Ishikawa (cell line): ENCODE data around the gene TIE1.

Experiments used
- CEBPB ChIP-seq: IDR thresholded peaks from 2 replicates; pipeline ENCODE4 v1.6.1; 2012
- CREB1 ChIP-seq: IDR thresholded peaks from 2 replicates; pipeline ENCODE4 v1.6.1; 2012; ENCODE audit warnings: low read depth
- EGR1 ChIP-seq: IDR thresholded peaks from 2 replicates; pipeline ENCODE4 v1.6.1; 2012
- EP300 ChIP-seq: IDR thresholded peaks from 2 replicates; pipeline ENCODE4 v1.6.1; 2012; ENCODE audit warnings: borderline replicate concordance
- FOXM1 ChIP-seq: IDR thresholded peaks from 2 replicates; pipeline ENCODE4 v1.6.1; 2012; ENCODE audit warnings: low read depth, borderline replicate concordance
- MAX ChIP-seq: IDR thresholded peaks from 2 replicates; pipeline ENCODE4 v1.6.1; 2012
- NFIC ChIP-seq: IDR thresholded peaks from 2 replicates; pipeline ENCODE4 v1.6.1; 2012
- RAD21 ChIP-seq: IDR thresholded peaks from 2 replicates; pipeline ENCODE4 v1.6.1; 2012; ENCODE audit warnings: low read depth
- REST ChIP-seq: IDR thresholded peaks from 2 replicates; pipeline ENCODE4 v1.6.1; 2012; ENCODE audit warnings: low read depth, mild to moderate bottlenecking
- TAF1 ChIP-seq: IDR thresholded peaks from 2 replicates; pipeline ENCODE4 v1.6.1; 2012; ENCODE audit warnings: low read depth, mild to moderate bottlenecking
- TCF12 ChIP-seq: IDR thresholded peaks from 2 replicates; pipeline ENCODE4 v1.6.1; 2012; ENCODE audit warnings: low read depth
- TEAD4 ChIP-seq: IDR thresholded peaks from 2 replicates; pipeline ENCODE4 v1.6.1; 2012
- USF1 ChIP-seq: IDR thresholded peaks from 2 replicates; pipeline ENCODE4 v1.6.1; 2012
- YY1 ChIP-seq: IDR thresholded peaks from 2 replicates; pipeline ENCODE4 v1.6.1; 2012; ENCODE audit warnings: low read depth
- ZBTB7A ChIP-seq: IDR thresholded peaks from 2 replicates; pipeline ENCODE4 v1.6.1; 2012; ENCODE audit warnings: low read depth

The TIE1 gene

GRCh38 chr1:43277116-43277876 lies 23.5 kb upstream of the TIE1 start:
- TF ChIP-seq CEBPB = no peak
- no peak for TF ChIP-seq YY1
- no peak for TF ChIP-seq RAD21

- no peak for TF ChIP-seq CREB1
- no peak for TF ChIP-seq TAF1
These were observed 21.6 kb upstream of the TIE1 start for GRCh38 chr1:43279161-43279560.

- TF ChIP-seq RAD21 (no peak), CREB1 (no peak), EGR1 (no peak), TCF12 (no peak), CEBPB (no peak), TAF1 (no peak), EP300 (no peak), REST (no peak), ZBTB7A (no peak), MAX (no peak), FOXM1 (no peak), USF1 (no peak), TEAD4 (no peak), YY1 (no peak), NFIC (no peak)
These were observed 21.1 kb upstream of the TIE1 start for GRCh38 chr1:43279666-43280065.

GRCh38 chr1:43280692-43281091 lies 20.1 kb upstream of the TIE1 start:
- TF ChIP-seq EGR1 = no peak
- TF ChIP-seq REST = no peak
- TF ChIP-seq TCF12 = no peak
- TF ChIP-seq EP300 = no peak
- TF ChIP-seq USF1 = no peak
- TF ChIP-seq TEAD4 = no peak
- no peak for TF ChIP-seq TAF1
- TF ChIP-seq RAD21 = no peak
- TF ChIP-seq CREB1 = no peak
- no peak for TF ChIP-seq NFIC
- no peak for TF ChIP-seq FOXM1
- TF ChIP-seq ZBTB7A = no peak
- TF ChIP-seq CEBPB = no peak
- TF ChIP-seq MAX = no peak
- TF ChIP-seq YY1 = no peak

GRCh38 chr1:43282220-43283195 lies 18.3 kb upstream of the TIE1 start:
- TF ChIP-seq CREB1 (no peak), YY1 (no peak), EP300 (no peak), FOXM1 (no peak), ZBTB7A (no peak), EGR1 (no peak), USF1 (no peak), MAX (no peak), TCF12 (no peak), CEBPB (no peak), TEAD4 (no peak), REST (no peak), TAF1 (no peak), NFIC (no peak), RAD21 (no peak)
